MCF 10A (cell line): ENCODE measurements around the gene SDK1. TPM values are rescaled to one million over a fixed set of nuclear protein-coding genes. Genes with fewer than 3 reads are reported as not detected.

Experiments used
- BruUV-seq: library from RNA; stranded (reverse); fragments of 400-500 nt; replicated peaks from 2 replicates; lab custom pipeline; 2021; lab: Mats Ljungman, UMichigan
- CTCF ChIA-PET: fragments of 300-600 bp; sonication (Branson Sonifier 250); formaldehyde crosslinking; extraction: SDS; loops from one replicate; lab custom pipeline; 2021; ENCODE audit warnings: antibody characterized with exemption, inconsistent platforms; lab: Yijun Ruan, JAX
- POLR2A ChIA-PET: fragments of 300-600, 350-650 bp; sonication (Branson Sonifier 250); formaldehyde crosslinking; extraction: SDS; loops from one replicate; lab custom pipeline; 2020; ENCODE audit warnings: antibody characterized with exemption, inconsistent platforms; lab: Yijun Ruan, JAX
- DNase-seq: peaks from one replicate; pipeline ENCODE4 v3.0.0-alpha.2; 2018; ENCODE audit not compliant: unreplicated experiment
- H3K27ac Mint-ChIP-seq: one replicate; pipeline ENCODE4 v1.8.0; 2022; ENCODE audit warnings: mild to moderate bottlenecking, low read depth, mixed read lengths; ENCODE audit not compliant: unreplicated experiment
- H3K27me3 Mint-ChIP-seq: one replicate; pipeline ENCODE4 v1.8.0; 2022; ENCODE audit warnings: mixed read lengths; ENCODE audit not compliant: insufficient read depth, unreplicated experiment
- H3K36me3 Mint-ChIP-seq: one replicate; pipeline ENCODE4 v1.8.0; 2022; ENCODE audit warnings: mild to moderate bottlenecking, moderate library complexity, mixed read lengths; ENCODE audit not compliant: insufficient read depth, unreplicated experiment
- H3K4me1 Mint-ChIP-seq: one replicate; pipeline ENCODE4 v1.8.0; 2022; ENCODE audit warnings: mixed read lengths; ENCODE audit not compliant: insufficient read depth, unreplicated experiment
- H3K4me3 Mint-ChIP-seq: one replicate; pipeline ENCODE4 v1.8.0; 2022; ENCODE audit warnings: mild to moderate bottlenecking, moderate library complexity, mixed read lengths; ENCODE audit not compliant: unreplicated experiment
- H3K9me3 Mint-ChIP-seq: one replicate; pipeline ENCODE4 v1.8.0; 2022; ENCODE audit warnings: mixed read lengths; ENCODE audit not compliant: unreplicated experiment
- CTCF ChIP-seq: fragments of 200-600 bp; IDR thresholded peaks from one replicate; pipeline ENCODE4 v1.8.0; 2022; ENCODE audit warnings: antibody characterized with exemption, mild to moderate bottlenecking; ENCODE audit not compliant: unreplicated experiment
- intact Hi-C: fragments of 100-400 bp; cut with micrococcal nuclease; formaldehyde crosslinking; loops from 2 replicates; pipeline ENCODE4 v1.14.1; 2022
- total RNA-seq: library from RNA; stranded (reverse); gene quantifications from 2 replicates; pipeline ENCODE4 v1.2.3, GENCODE V29; 2022

Gene SDK1
- total RNA-seq, 1 experiment from 2014 or later = 3.3 TPM

- Mint-ChIP-seq H3K4me1 (peaks cover 12% of the 10 kb centered on the region), H3K4me3 (no peak overlapping the region), H3K36me3 (no peaks in the 10 kb centered on the region), H3K27me3 (no peaks in the 10 kb centered on the region), H3K27ac (no peak overlapping the region), H3K9me3 (no peaks in the 10 kb centered on the region)
- ChIA-PET POLR2A (no interaction called here), CTCF (no interaction called here)
- no peak for DNase-seq
- no peak for TF ChIP-seq CTCF
- no TSS peak for BruUV-seq
- intact Hi-C loops = no loop called here
These were observed 657.0 kb downstream of the SDK1 start for GRCh38 chr7:3958109-3958483.

- Mint-ChIP-seq H3K27ac (no peak overlapping the region), H3K27me3 (no peaks in the 10 kb centered on the region), H3K4me1 (peaks cover 12% of the 10 kb centered on the region), H3K9me3 (no peaks in the 10 kb centered on the region), H3K36me3 (no peaks in the 10 kb centered on the region), H3K4me3 (no peak overlapping the region)
- ChIA-PET CTCF (interaction anchor here (0.6 to 0.9 kb wide), 2 partner anchors 38 to 70 kb away, joined by 3 read pairs; no protein-coding TSS in a partner anchor), POLR2A (no interaction called here)
- TF ChIP-seq CTCF = no peak
- intact Hi-C loops = no loop called here
- DNase-seq = no peak
- no TSS peak for BruUV-seq
These were observed 658.3 kb downstream of the SDK1 start for GRCh38 chr7:3959364-3959763.

- ChIA-PET CTCF (interaction anchor here (0.6 to 0.9 kb wide), 2 partner anchors 38 to 69 kb away, joined by 3 read pairs; no protein-coding TSS in a partner anchor), POLR2A (interaction anchor here (0.6 to 1.0 kb wide), 2 partner anchors 10 to 1122 kb away, joined by 3 to 4 read pairs; no protein-coding TSS in a partner anchor)
- Mint-ChIP-seq H3K36me3 (no peaks in the 10 kb centered on the region), H3K9me3 (no peaks in the 10 kb centered on the region), H3K27ac (no peak overlapping the region), H3K4me1 (peaks cover 12% of the 10 kb centered on the region), H3K4me3 (no peak overlapping the region), H3K27me3 (no peaks in the 10 kb centered on the region)
- no peak for DNase-seq
- intact Hi-C loops = no loop called here
- BruUV-seq = no TSS peak
- no peak for TF ChIP-seq CTCF
These were observed 659.2 kb downstream of the SDK1 start for GRCh38 chr7:3960050-3960763.

GRCh38 chr7:3960942-3961341, 659.9 kb downstream of the SDK1 start:
- Mint-ChIP-seq H3K4me1 (peaks cover 5% of the 10 kb centered on the region), H3K27me3 (no peaks in the 10 kb centered on the region), H3K36me3 (no peaks in the 10 kb centered on the region), H3K27ac (no peak overlapping the region), H3K4me3 (no peak overlapping the region), H3K9me3 (no peaks in the 10 kb centered on the region)
- no peak for DNase-seq
- intact Hi-C loops = no loop called here
- no TSS peak for BruUV-seq
- ChIA-PET POLR2A (interaction anchor here (0.6 kb wide), 1 partner anchor 1123 kb away, joined by 4 read pairs; no protein-coding TSS in a partner anchor), CTCF (no interaction called here)
- TF ChIP-seq CTCF = no peak
